K562 (cell line): ENCODE data around the gene MCCC1. TPM values are rescaled to one million over a fixed set of nuclear protein-coding genes. Genes with fewer than 3 reads are reported as not detected.

ENCODE experiments used
- REST ChIP-seq, 2 experiments: fragments of 450-650 bp; formaldehyde crosslinking in 1 of 2; IDR thresholded peaks; 2 replicates each; pipeline versions ENCODE4 v1.4.0 to v1.6.1; 2014 to 2020; ENCODE audit warnings: mild to moderate bottlenecking in 2 of 2, borderline replicate concordance in 1 of 2, low read depth in 1 of 2
- polyA plus RNA-seq, 8 experiments: library from polyadenylated mRNA; depleted of rRNA in 4 of 8; stranded (reverse) in 5 of 8; unstranded in 3 of 8; fragments of >200 nt; fragmentation: Nextera tagmentation in 2 of 8; fragmentation: Illumina TruSeq in 1 of 8; extraction: Ambion mirVana in 2 of 8; extraction: Trizol in 1 of 8; gene quantifications; 2 replicates each; pipeline versions ENCODE4 v1.2.1 to v1.2.3, GENCODE V29; 2011 to 2014; ENCODE audit warnings: inconsistent platforms in 1 of 8, missing spikeins in 1 of 8
- total RNA-seq, 7 experiments: library from RNA; depleted of rRNA in 6 of 7; stranded (reverse); fragments of >200 nt in 6 of 7; fragmentation: Illumina TruSeq in 2 of 7; extraction: Trizol in 2 of 7; gene quantifications; 2 replicates each; pipeline versions ENCODE4 v1.2.1 to v1.2.3, GENCODE V29; 2011 to 2021; ENCODE audit warnings: low replicate concordance in 1 of 7

MCCC1 gene
- total and polyA plus RNA-seq, 9 of the 15 experiments (the other 6 are each of a cell fraction or from before 2014, with no cell fraction given), result 13.7 to 26.9 (median 23.0) TPM

GRCh38 chr3:183122257-183122932, 23.1 kb upstream of the MCCC1 start (continued):
- TF ChIP-seq REST (IDR thresholded peaks at IDR 0.05; ENCODE audit: borderline replicate concordance), result peak; percentile 77
- no peak for TF ChIP-seq REST (CRISPR knock-in tag; IDR thresholded peaks at IDR 0.05; ENCODE audit: low read depth)
